Medulla oblongata (tissue), 1 donor: ENCODE measurements around the gene DTX2.
"Not testable (repeated sequence)": the region's sequence is repeated elsewhere in the genome, so short reads cannot be mapped to it uniquely, and the experiment has no call there.

ENCODE experiments used
- DNase-seq: peaks from one replicate; pipeline ENCODE4 v3.0.0-alpha.2; 2015; ENCODE audit errors: extremely low spot score

Gene DTX2

GRCh38 chr7:76461464-76462101, at the start of gene DTX2:
DTX2 (plus strand) TSS chr7:76461709; CDS start chr7:76480510, 18,801 bp downstream.
- not testable (repeated sequence) for DNase-seq

- DNase-seq, result no peak
Measured at GRCh38 chr7:76412249-76412648, 49.3 kb upstream of the DTX2 start.

- not testable (repeated sequence) for DNase-seq
Measured at GRCh38 chr7:76417654-76418310, 43.7 kb upstream of the DTX2 start.

- DNase-seq, result not testable (repeated sequence)
Measured at GRCh38 chr7:76421097-76421496, 40.4 kb upstream of the DTX2 start.

- DNase-seq, result no peak
Measured at GRCh38 chr7:76423666-76424412, 37.7 kb upstream of the DTX2 start.

- no peak for DNase-seq
Measured at GRCh38 chr7:76424413-76425111, 36.9 kb upstream of the DTX2 start, which contains the start of gene ZP3. ZP3 (plus strand) TSS chr7:76424950; CDS start chr7:76424965, 15 bp downstream.

- DNase-seq, result no peak
Measured at GRCh38 chr7:76425156-76425555, 36.4 kb upstream of the DTX2 start.

- DNase-seq, result not testable (repeated sequence)
Measured at GRCh38 chr7:76425558-76425957, 36.0 kb upstream of the DTX2 start.

GRCh38 chr7:76426246-76426645, 35.3 kb upstream of the DTX2 start:
- DNase-seq, result no peak

GRCh38 chr7:76427635-76428034, 33.9 kb upstream of the DTX2 start:
- DNase-seq, result no peak

- DNase-seq, result no peak
Measured at GRCh38 chr7:76428149-76428823, 33.2 kb upstream of the DTX2 start.

- peak; percentile 45 for DNase-seq
Measured at GRCh38 chr7:76428868-76429805, 32.4 kb upstream of the DTX2 start.

GRCh38 chr7:76430211-76430610, 31.3 kb upstream of the DTX2 start:
- DNase-seq, result no peak

GRCh38 chr7:76430836-76431235, 30.7 kb upstream of the DTX2 start:
- no peak for DNase-seq

GRCh38 chr7:76437873-76438272, 23.6 kb upstream of the DTX2 start:
- peak; percentile 76 for DNase-seq

GRCh38 chr7:76439120-76439888, 22.2 kb upstream of the DTX2 start:
- DNase-seq, result not testable (repeated sequence)

- DNase-seq, result not testable (repeated sequence)
Measured at GRCh38 chr7:76440404-76440803, 21.1 kb upstream of the DTX2 start.

- DNase-seq, result not testable (repeated sequence)
Measured at GRCh38 chr7:76441792-76442191, 19.7 kb upstream of the DTX2 start.

GRCh38 chr7:76442664-76443446, 18.7 kb upstream of the DTX2 start:
- not testable (repeated sequence) for DNase-seq
